Tibial nerve (tissue), 3 donors: ENCODE measurements around the gene MED7.

Experiments used
- POLR2A ChIP-seq, 2 donors: fragments of 450-650 bp; IDR thresholded peaks; one replicate each; pipeline ENCODE4 v1.6.1; 2017; ENCODE audit warnings: antibody characterized with exemption in 2 of 2, mild to moderate bottlenecking in 2 of 2, moderate library complexity in 2 of 2
- TF ChIP-seq, protein P1 (sequence below), 5 experiments: fragments of 200-600 bp in 3 of 5; fragments of 450-650 bp in 2 of 5; sonication (generic) in 3 of 5; IDR thresholded peaks; one replicate each; pipeline ENCODE4 v1.5.1; 2016 to 2019; ENCODE audit warnings: antibody characterized with exemption in 5 of 5, mild to moderate bottlenecking in 3 of 5, moderate library complexity in 2 of 5

DNA sequence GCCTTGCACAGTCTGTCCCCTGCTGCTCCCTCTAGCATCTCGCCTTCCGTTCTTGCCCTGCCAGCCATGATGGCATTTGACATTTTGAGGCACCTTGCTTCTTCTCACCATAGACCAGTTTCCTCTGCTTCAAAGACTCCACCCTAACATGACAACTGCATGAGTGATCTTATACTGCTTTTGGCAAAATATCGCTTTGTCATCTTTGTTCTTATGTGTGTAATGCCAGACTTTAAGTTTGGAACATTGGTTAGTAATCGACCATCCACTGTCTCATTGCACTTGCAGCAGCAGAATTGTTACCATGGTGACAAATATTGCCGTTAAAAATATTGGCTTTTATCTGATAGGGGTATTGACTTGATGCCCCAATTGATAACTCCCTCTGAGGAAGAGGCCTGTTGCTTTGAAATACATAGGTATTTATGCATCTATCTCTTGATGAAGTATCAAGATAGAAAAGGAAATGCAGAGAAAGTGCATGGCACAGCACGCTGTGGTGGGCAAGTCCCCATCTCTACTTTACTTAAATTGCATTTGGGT is 16.6 kb upstream of the MED7 start:
- TF ChIP-seq, protein P1, sequence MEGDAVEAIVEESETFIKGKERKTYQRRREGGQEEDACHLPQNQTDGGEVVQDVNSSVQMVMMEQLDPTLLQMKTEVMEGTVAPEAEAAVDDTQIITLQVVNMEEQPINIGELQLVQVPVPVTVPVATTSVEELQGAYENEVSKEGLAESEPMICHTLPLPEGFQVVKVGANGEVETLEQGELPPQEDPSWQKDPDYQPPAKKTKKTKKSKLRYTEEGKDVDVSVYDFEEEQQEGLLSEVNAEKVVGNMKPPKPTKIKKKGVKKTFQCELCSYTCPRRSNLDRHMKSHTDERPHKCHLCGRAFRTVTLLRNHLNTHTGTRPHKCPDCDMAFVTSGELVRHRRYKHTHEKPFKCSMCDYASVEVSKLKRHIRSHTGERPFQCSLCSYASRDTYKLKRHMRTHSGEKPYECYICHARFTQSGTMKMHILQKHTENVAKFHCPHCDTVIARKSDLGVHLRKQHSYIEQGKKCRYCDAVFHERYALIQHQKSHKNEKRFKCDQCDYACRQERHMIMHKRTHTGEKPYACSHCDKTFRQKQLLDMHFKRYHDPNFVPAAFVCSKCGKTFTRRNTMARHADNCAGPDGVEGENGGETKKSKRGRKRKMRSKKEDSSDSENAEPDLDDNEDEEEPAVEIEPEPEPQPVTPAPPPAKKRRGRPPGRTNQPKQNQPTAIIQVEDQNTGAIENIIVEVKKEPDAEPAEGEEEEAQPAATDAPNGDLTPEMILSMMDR (IDR thresholded peaks at IDR 0.05), result no peak
- TF ChIP-seq POLR2A (IDR thresholded peaks at IDR 0.05), result no peak
